Spleen (tissue), 7 donors: Measurements from ENCODE around the gene SLC22A3.

Experiments used
- CTCF ChIP-seq, 11 experiments: fragments of 200-600 bp in 7 of 11; fragments of 450-650 bp in 4 of 11; sonication (generic) in 4 of 11; IDR thresholded peaks in 8 of 11; conservative IDR thresholded peaks in 3 of 11; 1 replicate in 7 of 11; 2 replicates in 4 of 11; pipeline versions ENCODE4 v1.4.0 to v1.8.0; 2016 to 2021; ENCODE audit warnings: antibody characterized with exemption in 11 of 11, inconsistent platforms in 4 of 11, mild to moderate bottlenecking in 1 of 11
- POLR2AphosphoS5 ChIP-seq, 3 donors: sonication (generic); formaldehyde crosslinking; IDR thresholded peaks; one replicate each; pipeline ENCODE4 v1.5.1; 2017; ENCODE audit warnings: antibody characterized with exemption in 3 of 3
- donor health status: DM: no; HTN: no; CAD: no; lungs with moderate emphysema.
- donor health status: DM: no; HTN: no; CAD: no.
- donor health status: DM: no; HTN: no; CAD: no.

DNA sequence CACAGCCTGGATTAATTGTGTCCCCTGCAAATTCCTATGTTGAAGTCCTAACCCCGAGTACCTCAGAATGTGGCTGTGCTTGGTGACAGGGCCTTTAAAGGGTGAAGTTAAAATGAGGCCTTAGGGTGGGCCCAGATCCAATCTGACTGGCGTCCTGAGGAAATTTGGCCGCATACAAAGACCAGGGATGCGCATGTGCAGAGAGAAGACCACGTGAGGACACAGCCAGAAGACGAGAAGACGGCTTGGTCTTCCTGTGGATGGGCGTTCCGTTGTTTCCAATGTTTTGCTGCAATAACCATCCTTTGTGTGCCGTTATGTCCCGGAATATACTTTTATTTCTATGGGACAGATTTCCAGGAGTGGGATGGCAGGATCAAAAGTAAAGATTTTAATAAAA, 48.6 kb upstream of the SLC22A3 start:
- no peak for TF ChIP-seq CTCF (IDR thresholded peaks at IDR 0.05 in 8 of 11, conservative IDR thresholded peaks at IDR 0.05 in 3 of 11)
- TF ChIP-seq POLR2AphosphoS5 (IDR thresholded peaks at IDR 0.05), result no peak
